ENCODE results near the gene SEPSECS. TPM values are rescaled to one million over a fixed set of nuclear protein-coding genes. Genes with fewer than 3 reads are reported as not detected.
A peak's percentile ranks its signal among the peaks of the same experiment; 100 is the strongest.

The SEPSECS gene
- total RNA-seq, 1 donor, result 6.7 TPM

- no peak for DNase-seq (ENCODE audit: low read depth in 2 of 3, low spot score in 2 of 3)
Measured at GRCh38 chr4:25157081-25157480, 3.2 kb downstream of the SEPSECS start.

- no peak for DNase-seq (ENCODE audit: low read depth in 2 of 3, low spot score in 2 of 3)
Measured at GRCh38 chr4:25155947-25156346, 4.3 kb downstream of the SEPSECS start.

- DNase-seq (ENCODE audit: low read depth in 2 of 3, low spot score in 2 of 3), result no peak
Measured at GRCh38 chr4:25154594-25155265, 5.5 kb downstream of the SEPSECS start.

- no peak for DNase-seq (ENCODE audit: low read depth in 2 of 3, low spot score in 2 of 3)
Measured at GRCh38 chr4:25146076-25146475, 14.2 kb downstream of the SEPSECS start.

- DNase-seq (ENCODE audit: low read depth in 2 of 3, low spot score in 2 of 3), result peak in 2 of 3 donors; percentile 27 to 36
Measured at GRCh38 chr4:25144870-25145481, 15.3 kb downstream of the SEPSECS start.

- DNase-seq (ENCODE audit: low read depth in 2 of 3, low spot score in 2 of 3), result no peak
Measured at GRCh38 chr4:25142468-25142867, 17.8 kb downstream of the SEPSECS start.

- DNase-seq (ENCODE audit: low read depth in 2 of 3, low spot score in 2 of 3), result no peak
Measured at GRCh38 chr4:25141592-25141991, 18.7 kb downstream of the SEPSECS start.

GRCh38 chr4:25133132-25133531 is 27.1 kb downstream of the SEPSECS start:
- no peak for DNase-seq (ENCODE audit: low read depth in 2 of 3, low spot score in 2 of 3)

GRCh38 chr4:25131926-25132325 is 28.3 kb downstream of the SEPSECS start:
- DNase-seq (ENCODE audit: low read depth in 2 of 3, low spot score in 2 of 3), result no peak

- no peak for DNase-seq (ENCODE audit: low read depth in 2 of 3, low spot score in 2 of 3)
Measured at GRCh38 chr4:25131381-25131780, 28.9 kb downstream of the SEPSECS start.

GRCh38 chr4:25129917-25130316 is 30.3 kb downstream of the SEPSECS start:
- DNase-seq (ENCODE audit: low read depth in 2 of 3, low spot score in 2 of 3), result no peak

- no peak for DNase-seq (ENCODE audit: low read depth in 2 of 3, low spot score in 2 of 3)
Measured at GRCh38 chr4:25128671-25129070, 31.6 kb downstream of the SEPSECS start.

- no peak for DNase-seq (ENCODE audit: low read depth in 2 of 3, low spot score in 2 of 3)
Measured at GRCh38 chr4:25123236-25123635, 37.0 kb downstream of the SEPSECS start.

- no peak for DNase-seq (ENCODE audit: low read depth in 2 of 3, low spot score in 2 of 3)
Measured at GRCh38 chr4:25120146-25120940, 39.9 kb downstream of the SEPSECS start.

GRCh38 chr4:25117716-25118472 is 42.4 kb downstream of the SEPSECS start:
- DNase-seq (ENCODE audit: low read depth in 2 of 3, low spot score in 2 of 3), result no peak

GRCh38 chr4:25117274-25117673 is 43.0 kb downstream of the SEPSECS start:
- DNase-seq (ENCODE audit: low read depth in 2 of 3, low spot score in 2 of 3), result no peak

- DNase-seq (ENCODE audit: low read depth in 2 of 3, low spot score in 2 of 3), result no peak
Measured at GRCh38 chr4:25113915-25114904, 46.0 kb downstream of the SEPSECS start.

- no peak for DNase-seq (ENCODE audit: low read depth in 2 of 3, low spot score in 2 of 3)
Measured at GRCh38 chr4:25112995-25113380, 47.3 kb downstream of the SEPSECS start.

- no peak for DNase-seq (ENCODE audit: low read depth in 2 of 3, low spot score in 2 of 3)
Measured at GRCh38 chr4:25112366-25112994, 47.8 kb downstream of the SEPSECS start.

All from hematopoietic multipotent progenitor cell (in vitro differentiated cells).